ENCODE data around the gene SYNPO.

SYNPO gene

GRCh38 chr5:150633429-150633828, 7.0 kb upstream of the SYNPO start:
- H3K79me2 ChIP-seq (ENCODE audit: insufficient read depth, low read depth): no peaks in the 10 kb centered on the region
- no peaks in the 10 kb centered on the region for H3K27me3 ChIP-seq (ENCODE audit: insufficient read depth, low read depth)
- H3K36me3 ChIP-seq (ENCODE audit: insufficient read depth): no peaks in the 10 kb centered on the region
- H4K20me1 ChIP-seq (ENCODE audit: insufficient read depth): no peaks in the 10 kb centered on the region
- H2AFZ ChIP-seq (ENCODE audit: low read depth): no peak overlapping the region
- H3K4me1 ChIP-seq (ENCODE audit: low read depth, poor library complexity, severe bottlenecking): no peaks in the 10 kb centered on the region
- no peak overlapping the region for H3K4me2 ChIP-seq
- no peak overlapping the region for H3K4me3 ChIP-seq (IDR thresholded peaks at IDR 0.05; ENCODE audit: insufficient read depth, low read depth, low read length)
- H3K9ac ChIP-seq: no peak overlapping the region
- TF ChIP-seq CTCF (conservative IDR thresholded peaks at IDR 0.05; ENCODE audit: low read depth, low read length): no peak
- no peak overlapping the region for H3K27ac ChIP-seq

- Histone ChIP-seq H3K4me1 (ENCODE audit: low read depth, poor library complexity, severe bottlenecking) (no peaks in the 10 kb centered on the region), H3K9ac (no peak overlapping the region), H4K20me1 (ENCODE audit: insufficient read depth) (no peaks in the 10 kb centered on the region), H3K79me2 (ENCODE audit: insufficient read depth, low read depth) (no peaks in the 10 kb centered on the region), H3K4me3 (IDR thresholded peaks at IDR 0.05; ENCODE audit: insufficient read depth, low read depth, low read length) (no peak overlapping the region), H3K27ac (no peak overlapping the region), H3K27me3 (ENCODE audit: insufficient read depth, low read depth) (no peaks in the 10 kb centered on the region), H3K36me3 (ENCODE audit: insufficient read depth) (no peaks in the 10 kb centered on the region), H3K4me2 (no peak overlapping the region), H2AFZ (ENCODE audit: low read depth) (no peak overlapping the region)
- no peak for TF ChIP-seq CTCF (conservative IDR thresholded peaks at IDR 0.05; ENCODE audit: low read depth, low read length)
Observed at GRCh38 chr5:150636391-150637244, 3.8 kb upstream of the SYNPO start.

GRCh38 chr5:150637245-150638052, 3.0 kb upstream of the SYNPO start:
- H3K79me2 ChIP-seq (ENCODE audit: insufficient read depth, low read depth): no peaks in the 10 kb centered on the region
- no peak overlapping the region for H2AFZ ChIP-seq (ENCODE audit: low read depth)
- H3K4me3 ChIP-seq (IDR thresholded peaks at IDR 0.05; ENCODE audit: insufficient read depth, low read depth, low read length): no peak overlapping the region
- H3K36me3 ChIP-seq (ENCODE audit: insufficient read depth): no peaks in the 10 kb centered on the region
- no peaks in the 10 kb centered on the region for H3K27me3 ChIP-seq (ENCODE audit: insufficient read depth, low read depth)
- no peak overlapping the region for H3K4me2 ChIP-seq
- H3K9ac ChIP-seq: no peak overlapping the region
- H4K20me1 ChIP-seq (ENCODE audit: insufficient read depth): no peaks in the 10 kb centered on the region
- TF ChIP-seq CTCF (conservative IDR thresholded peaks at IDR 0.05; ENCODE audit: low read depth, low read length): no peak
- no peaks in the 10 kb centered on the region for H3K4me1 ChIP-seq (ENCODE audit: low read depth, poor library complexity, severe bottlenecking)
- H3K27ac ChIP-seq: no peak overlapping the region

GRCh38 chr5:150638053-150638444, 2.4 kb upstream of the SYNPO start:
- Histone ChIP-seq H4K20me1 (ENCODE audit: insufficient read depth) (no peaks in the 10 kb centered on the region), H3K4me2 (no peak overlapping the region), H3K27ac (no peak overlapping the region), H3K36me3 (ENCODE audit: insufficient read depth) (no peaks in the 10 kb centered on the region), H2AFZ (ENCODE audit: low read depth) (no peak overlapping the region), H3K79me2 (ENCODE audit: insufficient read depth, low read depth) (no peaks in the 10 kb centered on the region), H3K4me3 (IDR thresholded peaks at IDR 0.05; ENCODE audit: insufficient read depth, low read depth, low read length) (no peak overlapping the region), H3K4me1 (ENCODE audit: low read depth, poor library complexity, severe bottlenecking) (no peaks in the 10 kb centered on the region), H3K9ac (no peak overlapping the region), H3K27me3 (ENCODE audit: insufficient read depth, low read depth) (no peaks in the 10 kb centered on the region)
- no peak for TF ChIP-seq CTCF (conservative IDR thresholded peaks at IDR 0.05; ENCODE audit: low read depth, low read length)

All from KMS-11 (cell line).